ENCODE data around the gene RAB8B. TPM values are rescaled to one million over a fixed set of nuclear protein-coding genes. Genes with fewer than 3 reads are reported as not detected.

The RAB8B gene
- total RNA-seq, 1 experiment from 2014 or later: 18.2 TPM

DNA sequence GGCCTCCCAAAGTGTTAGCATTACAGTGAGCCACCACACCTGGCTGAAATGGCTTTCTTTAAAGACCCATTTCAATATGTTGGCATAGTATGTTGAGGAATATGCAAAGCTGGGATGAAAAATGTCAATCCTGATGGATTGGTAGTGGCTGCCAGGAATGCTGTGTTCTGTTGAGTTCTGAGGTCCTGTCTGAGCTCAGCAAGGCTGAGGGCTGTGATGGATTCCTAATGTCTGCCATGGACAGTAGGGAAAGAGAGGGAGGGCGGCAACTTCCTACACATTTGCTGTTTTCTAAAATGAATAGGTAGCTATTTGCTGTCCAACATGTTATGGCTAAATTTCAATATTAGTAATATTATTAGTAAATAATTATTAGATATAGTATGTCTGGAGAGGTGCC is 8.2 kb downstream of the RAB8B start:
- H3K27me3 ChIP-seq (replicated peaks; ENCODE audit: control insufficient read depth, insufficient read depth, low read length): no peaks in the 10 kb centered on the region
- intact Hi-C loops (cut with micrococcal nuclease; ENCODE audit: unreplicated experiment): no loop called here
- Mint-ChIP-seq H3K9me3 (ENCODE audit: unreplicated experiment) (no peaks in the 10 kb centered on the region), H3K4me1 (ENCODE audit: low read depth, unreplicated experiment) (no peaks in the 10 kb centered on the region), H3K27ac (ENCODE audit: unreplicated experiment) (peak overlapping the region; percentile 20), H3K27me3 (ENCODE audit: insufficient read depth, unreplicated experiment) (no peaks in the 10 kb centered on the region), H3K36me3 (ENCODE audit: insufficient read depth, unreplicated experiment) (no peaks in the 10 kb centered on the region), H3K4me3 (ENCODE audit: unreplicated experiment) (no peak overlapping the region)
- TF ChIP-seq CTCF (IDR thresholded peaks at IDR 0.05; ENCODE audit: insufficient read depth in 1 of 2, low read depth in 1 of 2, low read length in 1 of 2, severe bottlenecking in 1 of 2, unreplicated experiment in 1 of 2): no peak
- CTCF ChIA-PET: no interaction called here
- POLR2A ChIA-PET: no interaction called here
- no peak for DNase-seq
- peaks cover 4% of the 10 kb centered on the region; the same call in 1 of the 2 replicates for H3K4me1 ChIP-seq
- H3K4me3 ChIP-seq (ENCODE audit: low read depth, low read length): no peak overlapping the region
- H3K36me3 ChIP-seq (ENCODE audit: control insufficient read depth, insufficient read depth, low read length): no peaks in the 10 kb centered on the region
- H3K9me3 ChIP-seq: no peaks in the 10 kb centered on the region
- BruUV-seq (replicated peaks): no TSS peak

DNA sequence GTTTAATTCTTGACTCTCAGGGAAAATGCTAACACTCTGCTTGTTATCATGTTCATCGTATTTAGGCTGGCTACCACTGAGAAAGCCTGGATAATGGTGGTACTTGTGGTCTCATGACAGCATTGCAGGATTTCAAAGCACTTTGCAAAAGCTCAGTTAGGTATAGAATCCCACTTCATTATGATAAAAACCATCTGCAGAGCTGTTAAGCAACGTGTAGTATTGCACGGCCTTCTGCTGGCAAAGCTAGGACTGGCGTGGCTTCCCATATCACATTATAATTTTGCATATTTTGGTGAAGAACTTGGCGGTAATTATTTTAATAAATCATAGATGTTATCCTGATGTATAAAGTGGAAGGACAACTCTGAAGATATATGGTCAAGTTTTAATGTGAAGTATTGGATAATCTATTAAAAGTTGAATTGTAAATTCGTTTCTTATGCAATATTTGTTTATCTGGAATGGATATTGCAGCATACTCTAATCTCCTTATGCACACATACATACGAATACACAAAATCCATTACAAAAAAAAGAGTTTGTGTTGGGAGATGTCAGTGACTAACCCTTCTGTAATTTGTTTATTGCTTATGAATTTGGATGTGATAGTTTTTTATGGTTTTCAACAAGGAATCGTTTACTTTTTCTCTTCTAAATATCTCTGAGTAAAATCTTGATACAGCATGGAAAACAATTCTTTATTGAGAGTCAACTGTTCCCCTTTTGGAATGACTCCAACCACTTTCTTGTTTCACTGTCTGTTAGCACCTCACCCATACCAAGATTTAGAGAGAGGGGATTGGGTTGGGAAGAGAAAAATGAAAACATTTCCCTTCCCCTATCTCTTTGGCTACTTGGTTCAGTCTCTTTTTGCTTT is 9.2 kb downstream of the RAB8B start:
- DNase-seq: no peak
- Histone ChIP-seq H3K4me1 (peaks cover 14% of the 10 kb centered on the region), H3K27me3 (replicated peaks; ENCODE audit: control insufficient read depth, insufficient read depth, low read length) (no peaks in the 10 kb centered on the region), H3K36me3 (ENCODE audit: control insufficient read depth, insufficient read depth, low read length) (no peaks in the 10 kb centered on the region), H3K9me3 (no peaks in the 10 kb centered on the region), H3K4me3 (ENCODE audit: low read depth, low read length) (no peak overlapping the region)
- no peak overlapping the region for H3K27ac Mint-ChIP-seq (ENCODE audit: unreplicated experiment)
- H3K27me3 Mint-ChIP-seq (ENCODE audit: insufficient read depth, unreplicated experiment): no peaks in the 10 kb centered on the region
- no peaks in the 10 kb centered on the region for H3K4me1 Mint-ChIP-seq (ENCODE audit: low read depth, unreplicated experiment)
- ChIA-PET CTCF (no interaction called here), POLR2A (no interaction called here)
- no peak overlapping the region for H3K4me3 Mint-ChIP-seq (ENCODE audit: unreplicated experiment)
- intact Hi-C loops (cut with micrococcal nuclease; ENCODE audit: unreplicated experiment): no loop called here
- no TSS peak for BruUV-seq (replicated peaks)
- no peak for TF ChIP-seq CTCF (IDR thresholded peaks at IDR 0.05; ENCODE audit: insufficient read depth in 1 of 2, low read depth in 1 of 2, low read length in 1 of 2, severe bottlenecking in 1 of 2, unreplicated experiment in 1 of 2)
- no peaks in the 10 kb centered on the region for H3K36me3 Mint-ChIP-seq (ENCODE audit: insufficient read depth, unreplicated experiment)
- H3K9me3 Mint-ChIP-seq (ENCODE audit: unreplicated experiment): no peaks in the 10 kb centered on the region

DNA sequence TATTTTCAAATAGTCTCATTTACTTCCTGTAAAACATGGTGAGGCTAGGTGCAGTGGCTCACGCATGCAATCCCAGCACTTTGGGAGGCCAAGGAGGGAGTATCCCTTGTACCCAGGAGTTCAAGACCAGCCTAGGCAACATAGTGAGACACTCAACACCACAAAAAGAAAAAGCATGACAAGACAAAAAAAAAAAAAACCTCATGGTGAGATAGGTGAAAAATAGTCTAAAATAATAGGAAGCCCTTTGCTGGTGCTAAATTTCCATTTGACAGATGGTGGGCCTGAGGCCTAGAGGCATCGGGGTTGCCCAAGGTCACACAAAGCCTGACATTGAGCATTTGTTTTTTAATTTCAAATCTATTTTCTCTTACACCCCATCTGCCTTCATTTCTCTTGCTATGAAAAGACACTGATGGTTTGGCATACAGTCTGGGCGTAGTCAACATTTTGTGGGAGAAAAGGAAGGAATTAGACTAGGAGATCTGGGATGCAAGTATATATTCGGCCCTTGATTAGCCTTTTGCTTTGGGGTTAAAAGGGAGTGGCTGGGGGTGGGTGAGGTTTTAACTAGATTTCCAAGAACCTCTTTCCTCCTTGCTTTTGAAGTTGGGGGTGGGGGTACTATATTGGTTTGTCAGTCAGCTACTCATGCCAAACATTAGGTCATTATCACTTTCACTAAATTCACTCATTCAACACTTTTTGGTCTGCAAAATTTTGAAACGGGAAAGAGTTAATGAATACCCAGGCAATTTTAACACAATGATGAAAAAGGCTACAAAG is 11.3 kb downstream of the RAB8B start:
- Histone ChIP-seq H3K9me3 (no peaks in the 10 kb centered on the region), H3K27me3 (replicated peaks; ENCODE audit: control insufficient read depth, insufficient read depth, low read length) (no peaks in the 10 kb centered on the region), H3K36me3 (ENCODE audit: control insufficient read depth, insufficient read depth, low read length) (no peaks in the 10 kb centered on the region), H3K4me3 (ENCODE audit: low read depth, low read length) (no peak overlapping the region), H3K4me1 (peaks cover 14% of the 10 kb centered on the region)
- H3K27ac Mint-ChIP-seq (ENCODE audit: unreplicated experiment): no peak overlapping the region
- ChIA-PET POLR2A (no interaction called here), CTCF (no interaction called here)
- no peaks in the 10 kb centered on the region for H3K27me3 Mint-ChIP-seq (ENCODE audit: insufficient read depth, unreplicated experiment)
- H3K9me3 Mint-ChIP-seq (ENCODE audit: unreplicated experiment): no peaks in the 10 kb centered on the region
- no peaks in the 10 kb centered on the region for H3K36me3 Mint-ChIP-seq (ENCODE audit: insufficient read depth, unreplicated experiment)
- BruUV-seq (replicated peaks): no TSS peak
- intact Hi-C loops (cut with micrococcal nuclease; ENCODE audit: unreplicated experiment): no loop called here
- TF ChIP-seq CTCF (IDR thresholded peaks at IDR 0.05; ENCODE audit: insufficient read depth in 1 of 2, low read depth in 1 of 2, low read length in 1 of 2, severe bottlenecking in 1 of 2, unreplicated experiment in 1 of 2): no peak
- no peak overlapping the region for H3K4me3 Mint-ChIP-seq (ENCODE audit: unreplicated experiment)
- DNase-seq: no peak
- H3K4me1 Mint-ChIP-seq (ENCODE audit: low read depth, unreplicated experiment): no peaks in the 10 kb centered on the region
